H1 (cell line): Measurements from ENCODE around the gene ATL3. TPM values are rescaled to one million over a fixed set of nuclear protein-coding genes. Genes with fewer than 3 reads are reported as not detected.

Source experiments
- ASH2L ChIP-seq: fragments of 200-600, 300-600 bp; sonication (generic); IDR thresholded peaks from one replicate; pipeline ENCODE4 v1.7.1; 2017; ENCODE audit warnings: low read length
- BCL11A ChIP-seq, 2 experiments: IDR thresholded peaks; one replicate each; pipeline ENCODE4 v1.6.1; 2011; ENCODE audit warnings: low read depth in 2 of 2, low read length in 2 of 2, mild to moderate bottlenecking in 2 of 2
- CBX5 ChIP-seq: fragments of 300-800, 300-1000 bp; sonication (generic); IDR thresholded peaks from 2 replicates; pipeline ENCODE4 v1.7.1; 2016; ENCODE audit warnings: antibody characterized with exemption, low read length, low read depth
- CBX8 ChIP-seq: fragments of 300-800, 300-1000 bp; sonication (generic); IDR thresholded peaks from 2 replicates; pipeline ENCODE4 v1.7.1; 2016; ENCODE audit warnings: low read depth, low read length, borderline replicate concordance
- CTCF ChIP-seq, 3 experiments: IDR thresholded peaks; 1 replicate in 2 of 3; 2 replicates in 1 of 3; pipeline versions ENCODE4 v1.5.1 to v1.6.1; 2011; ENCODE audit warnings: low read length in 3 of 3, mild to moderate bottlenecking in 3 of 3, inconsistent platforms in 2 of 3, low read depth in 1 of 3, moderate library complexity in 1 of 3; ENCODE audit not compliant: insufficient read depth in 1 of 3; ENCODE audit errors: control extremely low read depth in 1 of 3
- GABPA ChIP-seq: IDR thresholded peaks from 2 replicates; pipeline ENCODE4 v1.6.1; 2011; ENCODE audit warnings: mild to moderate bottlenecking, low read length, moderate library complexity, borderline replicate concordance; ENCODE audit not compliant: insufficient read depth
- HDAC2 ChIP-seq, 2 experiments: fragments of 300-600 bp in 1 of 2; sonication (generic) in 1 of 2; IDR thresholded peaks; 2 replicates each; pipeline ENCODE4 v1.6.1; 2011 to 2012; ENCODE audit warnings: low read depth in 2 of 2, low read length in 2 of 2, mild to moderate bottlenecking in 2 of 2, moderate library complexity in 2 of 2, borderline replicate concordance in 1 of 2, inconsistent platforms in 1 of 2
- KDM5A ChIP-seq: fragments of 200-600 bp; IDR thresholded peaks from 2 replicates; pipeline ENCODE4 v1.7.1; 2012; ENCODE audit warnings: mild to moderate bottlenecking, low read length, inconsistent platforms, mixed read lengths
- MAFK ChIP-seq: IDR thresholded peaks from 2 replicates; pipeline ENCODE4 v1.6.1; 2012; ENCODE audit warnings: low read depth, mild to moderate bottlenecking, improper control_type of control experiment, low read length
- NRF1 ChIP-seq: IDR thresholded peaks from 2 replicates; pipeline ENCODE4 v1.6.1; 2011; ENCODE audit warnings: mild to moderate bottlenecking, low read depth, low read length, improper control_type of control experiment
- PHF8 ChIP-seq: fragments of 200-600 bp; sonication (generic); conservative IDR thresholded peaks from 2 replicates; pipeline ENCODE4 v1.7.1; 2012; ENCODE audit warnings: low read depth, mild to moderate bottlenecking, inconsistent platforms, low read length, moderate library complexity
- POLR2AphosphoS5 ChIP-seq: IDR thresholded peaks from 2 replicates; pipeline ENCODE4 v1.6.1; 2011; ENCODE audit warnings: low read depth, low read length
- POU5F1 ChIP-seq: IDR thresholded peaks from 2 replicates; pipeline ENCODE4 v1.6.1; 2011; ENCODE audit warnings: low read depth, mild to moderate bottlenecking, low read length, moderate library complexity
- RNF2 ChIP-seq: fragments of 200-900, 300-1000 bp; sonication (generic); IDR thresholded peaks from 2 replicates; pipeline ENCODE4 v1.7.1; 2016; ENCODE audit warnings: borderline replicate concordance, low read depth, mild to moderate bottlenecking, antibody characterized with exemption, low read length; ENCODE audit not compliant: poor library complexity, severe bottlenecking; ENCODE audit errors: missing control alignments
- SAP30 ChIP-seq: fragments of 300-600 bp; sonication (generic); IDR thresholded peaks from 2 replicates; pipeline ENCODE4 v1.7.1; 2012; ENCODE audit warnings: low read length, moderate library complexity, mild to moderate bottlenecking, inconsistent platforms; ENCODE audit not compliant: insufficient read depth, insufficient replicate concordance
- SP1 ChIP-seq: IDR thresholded peaks from 2 replicates; pipeline ENCODE4 v1.6.1; 2011; ENCODE audit warnings: low read depth, low read length
- SP4 ChIP-seq: IDR thresholded peaks from 2 replicates; pipeline ENCODE4 v1.6.1; 2012; ENCODE audit warnings: low read length, inconsistent platforms
- SUZ12 ChIP-seq: fragments of 200-600 bp; sonication (generic); IDR thresholded peaks from 2 replicates; pipeline ENCODE4 v1.6.1; 2012; ENCODE audit warnings: mild to moderate bottlenecking, inconsistent platforms, low read length, moderate library complexity, mixed read lengths
- polyA plus RNA-seq, 7 experiments: library from polyadenylated mRNA; depleted of rRNA in 3 of 7; stranded (reverse) in 5 of 7; unstranded in 2 of 7; fragments of >200 nt in 5 of 7; fragments of 200-250 nt in 2 of 7; gene quantifications; 1 replicate in 5 of 7; 2 replicates in 1 of 7; 4 replicates in 1 of 7; pipeline versions ENCODE4 v1.2.1 to v1.2.3, GENCODE V29; 2011 to 2013; ENCODE audit warnings: missing spikeins in 2 of 7, mixed read lengths in 2 of 7
- total RNA-seq: library from RNA; stranded (reverse); fragmentation: NEBNext Ultra II Directional; extraction: Animal tissue kit (Norgen Biotek cat#: 25700); gene quantifications from 2 replicates; pipeline ENCODE4 v1.2.1, GENCODE V29; 2021

The ATL3 gene
- total and polyA plus RNA-seq, 2 of the 8 experiments (the other 6 are each of a cell fraction or from before 2014, with no cell fraction given), result 7.8 to 24.5 TPM

GRCh38 chr11:63610604-63611394, 60.4 kb downstream of the ATL3 start (continued):
- TF ChIP-seq POLR2AphosphoS5 (no peak), SP1 (0 out of 2 replicates have a peak, but pooled peaks have one; percentile 10), SAP30 (no peak), SP4 (no peak), ASH2L (no peak), POU5F1 (no peak), CTCF (IDR thresholded peaks at IDR 0.05; ENCODE audit: control extremely low read depth in 1 of 3, insufficient read depth in 1 of 3, low read depth in 1 of 3, low read length in 3 of 3) (peak in 1 of 3 experiments; percentile 1; a peak in 1 of 4 replicates), SUZ12 (no peak), NRF1 (no peak), GABPA (no peak), CBX5 (no peak), MAFK (no peak), RNF2 (no peak), HDAC2 (IDR thresholded peaks at IDR 0.05; ENCODE audit: borderline replicate concordance in 1 of 2, low read depth in 2 of 2, low read length in 2 of 2) (0 out of 4 replicates have a peak, but pooled peaks of 1 of the 2 experiments have one; percentile 69), KDM5A (no peak), PHF8 (no peak), BCL11A (IDR thresholded peaks at IDR 0.05; ENCODE audit: low read depth in 2 of 2, low read length in 2 of 2) (no peak), CBX8 (no peak)
